Right renal pelvis (tissue), 4 donors: ENCODE measurements around the gene NCAM2. TPM values are rescaled to one million over a fixed set of nuclear protein-coding genes. Genes with fewer than 3 reads are reported as not detected.

Source experiments
- DNase-seq, 4 donors: peaks; one replicate each; pipeline ENCODE4 v3.0.0-alpha.2; 2013; ENCODE audit warnings: low read depth in 4 of 4, low spot score in 3 of 4, missing footprints in 1 of 4
- polyA plus RNA-seq, 4 donors: library from polyadenylated mRNA; unstranded; fragments of 120-200 nt; gene quantifications; one replicate each; pipeline ENCODE4 v1.2.1, GENCODE V29; 2013; ENCODE audit not compliant: insufficient read length in 4 of 4

NCAM2 gene
- polyA plus RNA-seq, 4 donors = 8.0 to 18.5 (median 11.1) TPM

GRCh38 chr21:21025742-21026141, 27.5 kb downstream of the NCAM2 start:
- no peak for DNase-seq

- DNase-seq = no peak
These were observed 30.1 kb downstream of the NCAM2 start for GRCh38 chr21:21028275-21028820.

- no peak for DNase-seq
These were observed 31.0 kb downstream of the NCAM2 start for GRCh38 chr21:21029164-21029563.

- DNase-seq = no peak
These were observed 32.1 kb downstream of the NCAM2 start for GRCh38 chr21:21030311-21030710.

GRCh38 chr21:21034036-21034435, 35.8 kb downstream of the NCAM2 start:
- no peak for DNase-seq

- no peak for DNase-seq
These were observed 41.5 kb downstream of the NCAM2 start for GRCh38 chr21:21039624-21040170.

GRCh38 chr21:21045518-21045917, 47.3 kb downstream of the NCAM2 start:
- DNase-seq = no peak

GRCh38 chr21:21046063-21046462, 47.9 kb downstream of the NCAM2 start:
- DNase-seq = no peak

GRCh38 chr21:21051109-21052055, 53.2 kb downstream of the NCAM2 start:
- no peak for DNase-seq

- DNase-seq = no peak
These were observed 54.5 kb downstream of the NCAM2 start for GRCh38 chr21:21052672-21053071.

- no peak for DNase-seq
These were observed 59.3 kb downstream of the NCAM2 start for GRCh38 chr21:21057349-21058062.

GRCh38 chr21:21063828-21064227, 65.6 kb downstream of the NCAM2 start:
- DNase-seq = no peak

GRCh38 chr21:21064353-21064752, 66.1 kb downstream of the NCAM2 start:
- DNase-seq = no peak

- no peak for DNase-seq
These were observed 69.2 kb downstream of the NCAM2 start for GRCh38 chr21:21067375-21067774.

GRCh38 chr21:21074305-21074704, 76.1 kb downstream of the NCAM2 start:
- DNase-seq = no peak

- DNase-seq = no peak
These were observed 77.8 kb downstream of the NCAM2 start for GRCh38 chr21:21076051-21076450.

- no peak for DNase-seq
These were observed 78.3 kb downstream of the NCAM2 start for GRCh38 chr21:21076491-21076890.

GRCh38 chr21:21079646-21080045, 81.4 kb downstream of the NCAM2 start:
- no peak for DNase-seq

- no peak for DNase-seq
These were observed 86.0 kb downstream of the NCAM2 start for GRCh38 chr21:21084179-21084578.

GRCh38 chr21:21085206-21085605, 87.0 kb downstream of the NCAM2 start:
- DNase-seq = no peak

GRCh38 chr21:21096956-21097355, 98.7 kb downstream of the NCAM2 start:
- DNase-seq = no peak
